Sigmoid colon (tissue), 7 donors: ENCODE measurements around the gene AZIN2. TPM values are rescaled to one million over a fixed set of nuclear protein-coding genes. Genes with fewer than 3 reads are reported as not detected.
A peak's percentile ranks its signal among the peaks of the same experiment; 100 is the strongest.

Source experiments
- DNase-seq: peaks from one replicate; pipeline ENCODE4 v3.0.0-alpha.2; 2019
- H3K27ac ChIP-seq, 4 donors: fragments of 200-600 bp; sonication (generic); one replicate each; pipeline ENCODE4 v1.5.1; 2016 to 2019; ENCODE audit warnings: mild to moderate bottlenecking in 1 of 4
- H3K27me3 ChIP-seq, 3 donors: fragments of 200-600 bp; sonication (generic); one replicate each; pipeline ENCODE4 v1.5.1; 2019; ENCODE audit warnings: mild to moderate bottlenecking in 1 of 3
- H3K36me3 ChIP-seq, 4 donors: fragments of 200-600 bp; sonication (generic); one replicate each; pipeline ENCODE4 v1.5.1; 2016 to 2019
- H3K4me1 ChIP-seq, 4 donors: fragments of 200-600 bp; sonication (generic); one replicate each; pipeline ENCODE4 v1.5.1; 2017 to 2019
- H3K4me3 ChIP-seq, 4 donors: fragments of 200-600 bp; sonication (generic); one replicate each; pipeline ENCODE4 v1.5.1; 2017 to 2019; ENCODE audit warnings: mild to moderate bottlenecking in 2 of 4, moderate library complexity in 1 of 4
- H3K9me3 ChIP-seq, 4 donors: fragments of 200-600 bp in 3 of 4; sonication (generic) in 3 of 4; one replicate each; pipeline versions ENCODE4 v1.5.1 to v1.6.1; 2013 to 2019
- CTCF ChIP-seq, 4 experiments: fragments of 450-650 bp in 3 of 4; fragments of 200-600 bp in 1 of 4; IDR thresholded peaks; one replicate each; pipeline ENCODE4 v1.5.1; 2016 to 2019; ENCODE audit warnings: antibody characterized with exemption in 4 of 4, mild to moderate bottlenecking in 3 of 4, moderate library complexity in 2 of 4
- EP300 ChIP-seq, 4 donors: sonication (generic); formaldehyde crosslinking; IDR thresholded peaks; one replicate each; pipeline ENCODE4 v1.6.1; 2017; ENCODE audit warnings: antibody characterized with exemption in 4 of 4
- POLR2A ChIP-seq, 2 donors: fragments of 450-650 bp; IDR thresholded peaks; one replicate each; pipeline ENCODE4 v1.6.1; 2016; ENCODE audit warnings: antibody characterized with exemption in 2 of 2, mild to moderate bottlenecking in 2 of 2, moderate library complexity in 2 of 2
- POLR2AphosphoS5 ChIP-seq, 4 donors: sonication (generic); formaldehyde crosslinking; IDR thresholded peaks; one replicate each; pipeline ENCODE4 v1.6.1; 2017; ENCODE audit warnings: antibody characterized with exemption in 4 of 4
- WGBS, 2 donors: extraction: QIAGEN DNeasy Blood & Tissue Kit; methylation state at CpG; one replicate each; pipeline ENCODE4 v1.1.7; 2013; 5-methylcytosine and 5-hydroxymethylcytosine counted together
- intact Hi-C: fragments of 100-400 bp; cut with DNase I; formaldehyde crosslinking; loops from one replicate; pipeline ENCODE4 v1.15.1; 2023
- polyA plus RNA-seq, 3 donors: library from polyadenylated mRNA; stranded (reverse); fragments of 200-250 nt; gene quantifications; one replicate each; pipeline ENCODE4 v1.2.3, GENCODE V29; 2013
- total RNA-seq, 4 donors: library from RNA; depleted of rRNA; stranded (reverse); fragments of >200 nt; gene quantifications; one replicate each; pipeline ENCODE4 v1.1.0, GENCODE V29; 2016
- donor health status: healthy with polysubstance abuse.
- donor health status: Bipolar disorder and iron deficiency.
- donor health status: healthy.

Gene AZIN2
- total and polyA plus RNA-seq, 7 donors = 1.1 to 30.9 (median 2.5) TPM

- intact Hi-C loops = no loop called here
- Histone ChIP-seq H3K27me3 (no peaks in the 10 kb centered on the region), H3K4me1 (peaks cover 0 to 36% (median 22%) of the 10 kb centered on the region in 4 donors), H3K36me3 (no peaks in the 10 kb centered on the region), H3K9me3 (no peaks in the 10 kb centered on the region), H3K4me3 (peak within 1 kb of the TSS; percentile 85 to 90 (median 87)), H3K27ac (peak within 1 kb of the TSS; percentile 76 to 86 (median 82))
- WGBS, 2 donors = 4 to 5% methylated on average over 59 of the region's 59 CpGs
- peak in 1 of 2 donors; percentile 61 for TF ChIP-seq POLR2A (IDR thresholded peaks at IDR 0.05)
- TF ChIP-seq CTCF (IDR thresholded peaks at IDR 0.05) = no peak
- peak; percentile 48 to 89 (median 81) for TF ChIP-seq POLR2AphosphoS5 (IDR thresholded peaks at IDR 0.05)
- TF ChIP-seq EP300 (IDR thresholded peaks at IDR 0.05) = no peak
- DNase-seq = peak; percentile 98
Measured at GRCh38 chr1:33036526-33037503, 44.1 kb upstream of the AZIN2 start, which contains the start of gene AK2. TSS of gene AK2 (minus strand) at chr1:33036883. CDS start at chr1:33036828, 55 bp downstream.

GRCh38 chr1:33039840-33040239, 41.1 kb upstream of the AZIN2 start:
- peaks cover 0 to 19% (median 15%) of the 10 kb centered on the region in 4 donors for H3K4me1 ChIP-seq
- no peak for DNase-seq

GRCh38 chr1:33041026-33041425, 39.9 kb upstream of the AZIN2 start:
- H3K36me3 ChIP-seq = no peaks in the 10 kb centered on the region
- intact Hi-C loops = no loop called here
- no peak overlapping the region for H3K27ac ChIP-seq
- peaks cover 0 to 7% (median 3%) of the 10 kb centered on the region in 4 donors for H3K4me1 ChIP-seq
- no peaks in the 10 kb centered on the region for H3K27me3 ChIP-seq
- WGBS, 2 donors = 89 to 90% methylated on average over 1 of the region's 1 CpG
- no peak for DNase-seq
- TF ChIP-seq CTCF (IDR thresholded peaks at IDR 0.05) (no peak), POLR2A (IDR thresholded peaks at IDR 0.05) (no peak), EP300 (IDR thresholded peaks at IDR 0.05) (no peak), POLR2AphosphoS5 (IDR thresholded peaks at IDR 0.05) (no peak)
- H3K9me3 ChIP-seq = no peaks in the 10 kb centered on the region
- H3K4me3 ChIP-seq = no peak overlapping the region

More at GRCh38 chr1:33039840-33040239, 41.1 kb upstream of the AZIN2 start:
- WGBS, 2 donors = 62 to 86% methylated on average over 8 of the region's 8 CpGs
- Histone ChIP-seq H3K27ac (no peak overlapping the region), H3K9me3 (no peaks in the 10 kb centered on the region), H3K36me3 (no peaks in the 10 kb centered on the region), H3K27me3 (no peaks in the 10 kb centered on the region), H3K4me3 (no peak overlapping the region)
- TF ChIP-seq POLR2A (IDR thresholded peaks at IDR 0.05) (no peak), EP300 (IDR thresholded peaks at IDR 0.05) (no peak), CTCF (IDR thresholded peaks at IDR 0.05) (no peak), POLR2AphosphoS5 (IDR thresholded peaks at IDR 0.05) (no peak)
- intact Hi-C loops = no loop called here

- 95 to 100% methylated on average over 1 of the region's 1 CpG for WGBS, 2 donors
- Histone ChIP-seq H3K9me3 (no peaks in the 10 kb centered on the region), H3K36me3 (no peaks in the 10 kb centered on the region), H3K27me3 (no peaks in the 10 kb centered on the region), H3K4me1 (no peaks in the 10 kb centered on the region), H3K4me3 (no peak overlapping the region), H3K27ac (no peak overlapping the region)
- no peak for DNase-seq
- TF ChIP-seq CTCF (IDR thresholded peaks at IDR 0.05) = no peak
- TF ChIP-seq POLR2A (IDR thresholded peaks at IDR 0.05) = no peak
- intact Hi-C loops = no loop called here
Measured at GRCh38 chr1:33042831-33043230, 38.1 kb upstream of the AZIN2 start.
